Glomerular endothelial cell (primary cell): Measurements from ENCODE around the gene SMOC1. TPM values are rescaled to one million over a fixed set of nuclear protein-coding genes. Genes with fewer than 3 reads are reported as not detected.

Source experiments
- DNase-seq: peaks from one replicate; pipeline ENCODE4 v3.0.0-alpha.2; 2011; ENCODE audit warnings: low read depth, low spot score; ENCODE audit errors: extremely low read depth
- total RNA-seq: library from RNA; depleted of rRNA; stranded (reverse); fragments of >200 nt; gene quantifications from 2 replicates; pipeline ENCODE4 v1.2.3, GENCODE V29; 2015

The SMOC1 gene
- total RNA-seq, 1 donor from 2014 or later = 1.1 TPM

- no peak for DNase-seq
Measured at GRCh38 chr14:69861025-69861569, 18.1 kb upstream of the SMOC1 start.

- no peak for DNase-seq
Measured at GRCh38 chr14:69863083-69863482, 16.1 kb upstream of the SMOC1 start.

GRCh38 chr14:69865701-69866365 lies 13.4 kb upstream of the SMOC1 start:
- DNase-seq = no peak

- no peak for DNase-seq
Measured at GRCh38 chr14:69868363-69868963, 10.8 kb upstream of the SMOC1 start.

GRCh38 chr14:69870613-69871012 lies 8.6 kb upstream of the SMOC1 start:
- DNase-seq = no peak

- DNase-seq = no peak
Measured at GRCh38 chr14:69873877-69874780, 5.1 kb upstream of the SMOC1 start.

GRCh38 chr14:69876221-69876847 lies 2.9 kb upstream of the SMOC1 start:
- DNase-seq = no peak

GRCh38 chr14:69876848-69877306 lies 2.3 kb upstream of the SMOC1 start:
- DNase-seq = no peak

- DNase-seq = no peak
Measured at GRCh38 chr14:69877492-69877891, 1.7 kb upstream of the SMOC1 start.

GRCh38 chr14:69878251-69878650 lies 965 bp upstream of the SMOC1 start:
- DNase-seq = no peak

GRCh38 chr14:69880044-69880487 lies 850 bp downstream of the SMOC1 start:
- DNase-seq = no peak

GRCh38 chr14:69880893-69881292 lies 1.7 kb downstream of the SMOC1 start:
- DNase-seq = no peak

GRCh38 chr14:69882116-69882864 lies 3.1 kb downstream of the SMOC1 start:
- DNase-seq = no peak

GRCh38 chr14:69882915-69883314 lies 3.7 kb downstream of the SMOC1 start:
- DNase-seq = no peak

GRCh38 chr14:69886453-69887242 lies 7.4 kb downstream of the SMOC1 start:
- DNase-seq = no peak

- DNase-seq = no peak
Measured at GRCh38 chr14:69887740-69888657, 8.8 kb downstream of the SMOC1 start.

GRCh38 chr14:69891422-69891821 lies 12.2 kb downstream of the SMOC1 start:
- no peak for DNase-seq

- no peak for DNase-seq
Measured at GRCh38 chr14:69895109-69895508, 15.9 kb downstream of the SMOC1 start.
